Right cardiac atrium (tissue), 5 donors: ENCODE measurements around the gene FOCAD. TPM values are rescaled to one million over a fixed set of nuclear protein-coding genes. Genes with fewer than 3 reads are reported as not detected.

Experiments
- ATAC-seq, 2 donors: fragments of 200-7000 bp; cut with Tn5 transposase; one replicate each; pipeline versions ENCODE4 v1.8.0 to v1.9.1; 2020; ENCODE audit warnings: moderate library complexity in 2 of 2, mild to moderate bottlenecking in 1 of 2
- DNase-seq, 3 donors: peaks; one replicate each; pipeline ENCODE4 v3.0.0-alpha.2; 2020
- H3K27ac ChIP-seq: one replicate; pipeline ENCODE4 v1.5.1; 2013; ENCODE audit warnings: mild to moderate bottlenecking, low read length, control low read depth, moderate library complexity
- H3K27me3 ChIP-seq: one replicate; pipeline ENCODE4 v1.6.1; 2013; ENCODE audit not compliant: control insufficient read depth, insufficient read depth
- H3K4me1 ChIP-seq: one replicate; pipeline ENCODE4 v1.6.1; 2013; ENCODE audit warnings: low read length; ENCODE audit not compliant: control insufficient read depth, insufficient read depth
- H3K4me3 ChIP-seq: one replicate; pipeline ENCODE4 v1.5.1; 2013; ENCODE audit warnings: low read length, control low read depth
- H3K9me3 ChIP-seq: one replicate; pipeline ENCODE4 v1.6.1; 2013; ENCODE audit warnings: low read length; ENCODE audit not compliant: control insufficient read depth
- WGBS: extraction: QIAGEN DNeasy Blood & Tissue Kit; methylation state at CpG from one replicate; pipeline ENCODE4 v1.1.7; 2013; 5-methylcytosine and 5-hydroxymethylcytosine counted together
- intact Hi-C, 4 donors: fragments of 100-400 bp; cut with DNase I; formaldehyde crosslinking; loops; one replicate each; pipeline versions ENCODE4 v1.11.0 to v1.14.0; 2022 to 2023
- polyA plus RNA-seq: library from polyadenylated mRNA; stranded (reverse); fragments of 200-250 nt; gene quantifications from one replicate; pipeline ENCODE4 v1.2.3, GENCODE V29; 2013
- total RNA-seq, 4 donors: library from RNA; stranded (reverse); fragmentation: NEBNext Ultra II Directional; extraction: Animal tissue kit (Norgen Biotek cat#: 25700); gene quantifications; one replicate each; pipeline ENCODE4 v1.2.1, GENCODE V29; 2021
- donor health status: healthy with polysubstance abuse.
- donor health status: DM: no; HTN: yes; CAD: no.
- donor health status: DM: no; HTN: no; CAD: no.
- donor health status: DM: no; HTN: yes; CAD: no; lungs with severe emphysema.
- donor health status: DM: yes; HTN: yes; CAD: no.

FOCAD gene
- total and polyA plus RNA-seq, 5 donors: 9.5 to 40.5 (median 37.7) TPM

GRCh38 chr9:20698782-20699181 lies 14.7 kb downstream of the FOCAD start:
- intact Hi-C loops: no loop called here
- no peaks in the 10 kb centered on the region for H3K27me3 ChIP-seq
- no peak for ATAC-seq
- no peak overlapping the region for H3K4me3 ChIP-seq
- DNase-seq: no peak
- H3K4me1 ChIP-seq: no peaks in the 10 kb centered on the region
- no peaks in the 10 kb centered on the region for H3K9me3 ChIP-seq
- no peak overlapping the region for H3K27ac ChIP-seq

GRCh38 chr9:20701060-20701459 lies 17.0 kb downstream of the FOCAD start:
- Histone ChIP-seq H3K4me1 (no peaks in the 10 kb centered on the region), H3K9me3 (no peaks in the 10 kb centered on the region), H3K27me3 (no peaks in the 10 kb centered on the region), H3K4me3 (no peak overlapping the region), H3K27ac (peak overlapping the region; percentile 23)
- ATAC-seq: peak; percentile 69 to 76
- DNase-seq: no peak
- intact Hi-C loops: no loop called here
- 5% methylated on average over 1 of the region's 1 CpG for WGBS

DNA sequence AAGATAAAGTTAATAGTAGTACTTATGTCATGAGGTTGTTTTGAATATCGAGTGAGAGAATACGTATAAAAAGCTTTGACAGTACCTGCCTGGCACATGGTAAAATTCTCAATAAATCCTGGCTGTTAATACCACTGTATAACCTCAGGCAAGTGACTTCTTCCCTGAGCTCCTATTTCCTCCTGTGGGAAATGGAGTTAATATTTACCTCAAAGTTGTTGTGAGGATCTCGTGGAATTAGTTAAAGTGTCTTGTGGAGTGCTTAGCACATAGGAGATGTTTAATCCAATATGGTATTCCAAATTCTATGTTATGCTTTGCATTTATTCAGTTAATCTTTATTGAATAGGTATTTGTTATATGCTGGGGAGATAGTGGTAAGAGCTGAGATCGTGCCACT lies 18.5 kb downstream of the FOCAD start:
- ATAC-seq: no peak
- WGBS: 89% methylated on average over 4 of the region's 4 CpGs
- intact Hi-C loops: no loop called here
- Histone ChIP-seq H3K4me1 (peaks cover under 1% of the 10 kb centered on the region), H3K9me3 (no peaks in the 10 kb centered on the region), H3K4me3 (no peak overlapping the region), H3K27me3 (no peaks in the 10 kb centered on the region), H3K27ac (no peak overlapping the region)
- no peak for DNase-seq

- Histone ChIP-seq H3K4me3 (no peak overlapping the region), H3K4me1 (peaks cover 3% of the 10 kb centered on the region), H3K27me3 (no peaks in the 10 kb centered on the region), H3K9me3 (no peaks in the 10 kb centered on the region), H3K27ac (no peak overlapping the region)
- no peak for ATAC-seq
- no peak for DNase-seq
- intact Hi-C loops: no loop called here
- 95% methylated on average over 3 of the region's 3 CpGs for WGBS
These were observed 19.1 kb downstream of the FOCAD start for GRCh38 chr9:20703146-20703545.

- intact Hi-C loops: no loop called here
- Histone ChIP-seq H3K4me1 (peaks cover 6% of the 10 kb centered on the region), H3K4me3 (no peak overlapping the region), H3K27me3 (no peaks in the 10 kb centered on the region), H3K9me3 (no peaks in the 10 kb centered on the region), H3K27ac (no peak overlapping the region)
- 67% methylated on average over 2 of the region's 2 CpGs for WGBS
- ATAC-seq (no peak), DNase-seq (no peak)
These were observed 23.6 kb downstream of the FOCAD start for GRCh38 chr9:20707708-20708107.

- H3K27me3 ChIP-seq: no peaks in the 10 kb centered on the region
- intact Hi-C loops: no loop called here
- ATAC-seq (no peak), DNase-seq (no peak)
- no peak overlapping the region for H3K27ac ChIP-seq
- H3K4me1 ChIP-seq: peaks cover 4% of the 10 kb centered on the region
- 71% methylated on average over 1 of the region's 1 CpG for WGBS
- no peak overlapping the region for H3K4me3 ChIP-seq
- H3K9me3 ChIP-seq: no peaks in the 10 kb centered on the region
These were observed 29.1 kb downstream of the FOCAD start for GRCh38 chr9:20713172-20713571.

DNA sequence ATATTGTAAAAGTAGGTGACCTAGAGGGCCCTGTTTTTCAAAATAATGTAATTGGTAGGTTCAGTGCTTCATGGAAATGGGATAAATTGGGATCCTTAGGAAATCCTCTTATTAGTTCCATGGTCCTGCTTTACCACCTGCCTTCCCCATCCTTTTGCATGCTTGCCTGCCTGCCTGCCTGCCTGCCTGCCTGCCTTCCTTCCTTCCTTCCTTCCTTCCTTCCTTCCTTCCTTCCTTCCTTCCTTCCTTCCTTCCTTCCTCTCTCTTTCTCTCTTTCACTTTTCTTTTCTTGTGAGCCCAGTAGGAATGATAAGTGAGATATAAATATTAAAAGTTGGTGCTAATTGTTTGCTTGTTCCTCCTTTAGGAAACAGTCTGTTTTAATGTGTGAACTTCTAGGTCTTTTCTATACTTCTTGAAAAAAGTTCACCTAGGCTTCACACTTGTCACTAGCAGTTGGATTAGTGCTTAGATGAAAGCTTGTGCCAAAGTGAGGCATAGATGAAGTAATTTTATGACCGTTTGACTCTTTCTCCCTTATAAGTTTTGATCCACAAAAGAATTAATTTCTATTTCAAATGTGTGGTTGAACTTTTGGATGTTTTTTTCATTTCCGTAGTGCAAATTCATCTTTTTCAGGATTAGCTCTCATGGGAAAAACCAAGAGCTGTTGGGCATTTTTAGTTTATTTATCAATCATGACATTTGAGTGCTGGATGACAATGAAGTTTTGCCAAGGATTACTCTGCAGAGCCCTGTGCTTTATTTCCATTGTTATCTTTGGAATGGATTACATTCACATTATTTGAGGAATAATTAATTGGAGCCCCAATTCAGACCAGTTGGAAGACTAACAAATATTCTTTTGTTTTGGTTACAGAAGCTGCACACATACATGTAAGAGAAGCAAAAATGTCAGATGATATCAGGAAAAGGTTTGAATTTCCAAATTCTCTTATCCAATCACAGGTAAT lies 30.7 kb downstream of the FOCAD start:
- 49% methylated on average over 2 of the region's 2 CpGs for WGBS
- intact Hi-C loops: no loop called here
- no peaks in the 10 kb centered on the region for H3K27me3 ChIP-seq
- peaks cover 1% of the 10 kb centered on the region for H3K4me1 ChIP-seq
- no peaks in the 10 kb centered on the region for H3K9me3 ChIP-seq
- DNase-seq: no peak
- no peak overlapping the region for H3K27ac ChIP-seq
- no peak for ATAC-seq
- no peak overlapping the region for H3K4me3 ChIP-seq

GRCh38 chr9:20722221-20722620 lies 38.2 kb downstream of the FOCAD start:
- no peaks in the 10 kb centered on the region for H3K27me3 ChIP-seq
- H3K27ac ChIP-seq: peak overlapping the region; percentile 86
- H3K9me3 ChIP-seq: no peaks in the 10 kb centered on the region
- WGBS: 35% methylated on average over 1 of the region's 1 CpG
- ATAC-seq: peak; percentile 94 to 96
- peaks cover 4% of the 10 kb centered on the region for H3K4me1 ChIP-seq
- H3K4me3 ChIP-seq: no peak overlapping the region
- intact Hi-C loops: no loop called here
- no peak for DNase-seq

- 64% methylated on average over 3 of the region's 3 CpGs for WGBS
- intact Hi-C loops: no loop called here
These were observed 41.6 kb downstream of the FOCAD start for GRCh38 chr9:20725675-20726074.

DNA sequence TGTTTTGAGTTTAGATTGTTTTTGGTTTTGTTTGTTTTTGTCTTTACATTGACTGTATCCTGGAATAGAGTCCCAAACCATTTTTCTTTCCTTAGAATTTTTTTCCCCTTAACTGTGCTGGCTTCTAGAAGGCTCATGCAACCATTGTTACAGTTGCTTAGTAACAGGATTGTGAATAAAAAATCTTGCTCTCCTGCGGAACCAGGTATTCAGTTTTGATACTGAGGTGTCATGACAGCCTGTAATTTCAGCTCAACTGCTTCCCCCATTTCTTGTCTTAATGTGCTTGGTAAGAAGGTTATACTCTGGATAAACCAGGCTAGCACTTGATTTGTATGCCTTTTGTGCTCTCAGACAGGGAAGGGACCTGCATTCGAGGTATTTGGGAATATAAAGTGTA lies 42.1 kb downstream of the FOCAD start:
- Histone ChIP-seq H3K27ac (no peak overlapping the region), H3K9me3 (no peaks in the 10 kb centered on the region), H3K4me1 (peaks cover 7% of the 10 kb centered on the region), H3K27me3 (no peaks in the 10 kb centered on the region), H3K4me3 (no peak overlapping the region)
- intact Hi-C loops: no loop called here
- ATAC-seq (no peak), DNase-seq (no peak)
- WGBS: 75% methylated on average over 2 of the region's 2 CpGs

More at GRCh38 chr9:20725675-20726074, 41.6 kb downstream of the FOCAD start:
- ATAC-seq (no peak), DNase-seq (no peak)
- peaks cover 7% of the 10 kb centered on the region for H3K4me1 ChIP-seq
- H3K27me3 ChIP-seq: no peaks in the 10 kb centered on the region
- no peaks in the 10 kb centered on the region for H3K9me3 ChIP-seq
- no peak overlapping the region for H3K4me3 ChIP-seq
- H3K27ac ChIP-seq: no peak overlapping the region

- intact Hi-C loops: no loop called here
- DNase-seq: no peak
- no peak for ATAC-seq
- H3K4me3 ChIP-seq: no peak overlapping the region
- no peaks in the 10 kb centered on the region for H3K27me3 ChIP-seq
- no peaks in the 10 kb centered on the region for H3K9me3 ChIP-seq
- H3K4me1 ChIP-seq: peaks cover 5% of the 10 kb centered on the region
- no peak overlapping the region for H3K27ac ChIP-seq
These were observed 44.6 kb downstream of the FOCAD start for GRCh38 chr9:20728493-20729220.
